Stimulated activated CD4-positive, alpha-beta T cell treated with anti-CD3 and anti-CD28 coated beads, Interleukin-1b, Interleukin-23, amount 100 ng/mL, for 1 hour (primary cell): ENCODE data around the gene PDE9A.

Experiments
- DNase-seq, 2 donors: peaks; one replicate each; pipeline ENCODE4 v3.0.0-alpha.2; 2020; ENCODE audit warnings: low read depth in 2 of 2

The PDE9A gene

GRCh38 chr21:42672699-42673458 is 19.5 kb downstream of the PDE9A start:
- no peak for DNase-seq

DNA sequence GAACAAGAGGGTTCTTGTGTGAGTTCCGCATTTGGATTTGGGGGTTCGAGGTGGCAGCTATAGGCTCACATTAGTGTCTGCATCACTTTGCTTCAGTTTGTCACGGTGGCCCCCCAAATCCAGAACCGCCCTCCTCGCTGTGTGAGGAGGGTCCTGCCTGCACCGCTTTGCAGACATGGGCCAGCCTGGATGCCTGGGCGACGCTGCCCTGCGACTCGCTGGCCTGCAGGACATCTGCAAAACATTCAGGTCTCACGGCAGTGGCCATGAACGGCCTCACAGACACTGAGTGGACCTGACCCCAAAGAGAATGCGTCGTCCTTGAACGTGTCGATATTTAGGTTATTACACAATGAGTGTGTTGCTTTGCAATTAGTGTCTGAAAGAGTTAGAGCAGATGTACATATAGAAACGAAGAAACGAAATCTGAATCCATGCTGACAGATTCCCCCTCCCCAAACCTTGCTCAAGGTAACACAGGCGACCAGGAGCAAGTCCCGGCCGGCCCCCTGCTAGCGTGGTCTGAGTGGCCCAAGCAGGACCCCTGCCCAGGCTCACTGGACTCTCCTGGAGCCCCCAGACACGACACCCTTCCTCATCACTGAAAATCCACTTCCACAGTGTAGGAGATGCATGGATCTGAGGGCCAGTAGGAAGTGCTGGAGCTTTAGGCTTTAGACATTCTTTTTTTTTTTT is 20.4 kb downstream of the PDE9A start:
- DNase-seq = no peak

DNA sequence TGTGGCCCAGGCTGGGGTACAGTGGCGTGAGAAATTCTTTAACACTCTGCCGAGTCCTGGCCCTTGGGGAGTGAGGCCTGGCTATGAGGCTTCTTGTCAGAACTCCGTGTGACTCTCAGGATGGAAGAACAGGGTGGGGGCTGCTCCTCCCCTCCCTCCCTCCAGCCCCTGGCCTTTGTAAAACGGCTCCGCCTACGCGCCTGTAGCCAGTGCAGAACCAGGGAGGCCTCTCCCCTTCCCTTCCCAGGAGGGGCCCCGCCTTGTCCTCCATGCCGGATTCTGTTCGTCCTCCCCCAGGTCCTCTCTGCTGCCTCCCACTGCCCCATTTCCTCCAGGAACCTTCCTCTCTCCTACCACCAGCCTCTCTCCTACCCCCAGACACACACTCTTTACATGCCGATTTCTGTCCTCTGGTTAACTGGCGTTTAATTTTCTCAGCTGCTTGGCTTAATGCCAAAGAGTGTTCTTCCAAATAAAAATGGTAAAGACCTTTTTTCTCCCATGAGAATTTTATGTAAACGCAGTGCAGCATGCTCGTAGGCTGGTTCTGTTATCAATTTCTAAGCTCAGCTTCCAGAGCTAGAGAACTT is 21.0 kb downstream of the PDE9A start:
- no peak for DNase-seq

GRCh38 chr21:42675403-42675802 is 22.0 kb downstream of the PDE9A start:
- no peak for DNase-seq

GRCh38 chr21:42676808-42677207 is 23.4 kb downstream of the PDE9A start:
- no peak for DNase-seq

- no peak for DNase-seq
These were observed 24.2 kb downstream of the PDE9A start for GRCh38 chr21:42677339-42678321.

GRCh38 chr21:42678618-42679295 is 25.3 kb downstream of the PDE9A start:
- no peak for DNase-seq

- DNase-seq = no peak
These were observed 26.1 kb downstream of the PDE9A start for GRCh38 chr21:42679319-42680057.

- DNase-seq = no peak
These were observed 26.6 kb downstream of the PDE9A start for GRCh38 chr21:42680058-42680330.

- no peak for DNase-seq
These were observed 27.0 kb downstream of the PDE9A start for GRCh38 chr21:42680429-42680828.

- DNase-seq = no peak
These were observed 28.1 kb downstream of the PDE9A start for GRCh38 chr21:42681296-42682206.

DNA sequence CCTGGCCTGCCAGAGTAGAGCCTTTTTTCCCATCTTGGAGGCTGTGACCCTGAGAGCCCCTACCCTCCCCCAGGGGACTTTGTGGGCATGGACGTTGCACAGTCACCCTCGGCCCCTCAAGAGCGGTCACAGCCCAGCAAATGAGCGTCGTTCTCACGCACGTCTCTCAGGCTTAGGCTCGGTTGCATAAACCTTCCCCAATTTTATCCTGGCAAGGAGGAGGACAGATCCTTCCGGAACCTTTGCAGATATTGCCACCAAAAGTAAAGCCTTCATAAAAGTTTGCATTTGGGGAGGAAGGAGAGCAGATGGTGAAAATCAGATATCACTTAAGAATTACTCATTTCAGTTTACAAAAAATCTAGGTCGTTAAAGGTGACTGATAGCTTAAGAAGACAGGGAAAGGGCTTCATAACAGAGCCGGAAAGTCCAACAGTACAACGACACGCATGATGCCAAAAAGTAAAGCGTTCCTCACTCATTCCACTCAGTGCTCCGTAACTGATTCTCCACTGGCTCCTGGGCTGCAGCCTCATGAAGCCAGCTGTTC is 29.3 kb downstream of the PDE9A start:
- DNase-seq = no peak

GRCh38 chr21:42683371-42684108 is 30.1 kb downstream of the PDE9A start:
- DNase-seq = no peak

- peak in 1 of 2 donors; percentile 14 for DNase-seq
These were observed 30.9 kb downstream of the PDE9A start for GRCh38 chr21:42684109-42684916.

DNA sequence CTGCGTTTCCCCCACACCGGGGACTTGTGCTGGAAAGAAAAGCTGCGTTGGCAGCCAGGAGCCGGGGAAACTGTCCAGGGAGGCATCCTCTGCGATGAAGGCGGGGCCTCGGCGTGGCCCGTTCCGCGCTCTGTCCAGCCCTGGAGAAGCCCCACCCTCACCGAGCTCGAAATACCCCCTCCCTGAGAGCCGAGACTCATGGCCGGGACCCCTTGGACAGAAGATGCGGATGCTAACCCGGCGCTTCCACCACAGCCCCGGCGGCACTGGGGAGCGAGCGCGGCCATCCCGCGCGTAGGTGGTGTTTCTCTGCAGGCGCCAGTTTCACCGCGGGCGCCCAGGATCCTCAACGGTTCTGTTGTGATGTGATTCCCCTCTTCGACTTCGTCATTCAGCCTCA is 31.6 kb downstream of the PDE9A start:
- DNase-seq = no peak

- DNase-seq = no peak
These were observed 32.6 kb downstream of the PDE9A start for GRCh38 chr21:42685954-42686500.

DNA sequence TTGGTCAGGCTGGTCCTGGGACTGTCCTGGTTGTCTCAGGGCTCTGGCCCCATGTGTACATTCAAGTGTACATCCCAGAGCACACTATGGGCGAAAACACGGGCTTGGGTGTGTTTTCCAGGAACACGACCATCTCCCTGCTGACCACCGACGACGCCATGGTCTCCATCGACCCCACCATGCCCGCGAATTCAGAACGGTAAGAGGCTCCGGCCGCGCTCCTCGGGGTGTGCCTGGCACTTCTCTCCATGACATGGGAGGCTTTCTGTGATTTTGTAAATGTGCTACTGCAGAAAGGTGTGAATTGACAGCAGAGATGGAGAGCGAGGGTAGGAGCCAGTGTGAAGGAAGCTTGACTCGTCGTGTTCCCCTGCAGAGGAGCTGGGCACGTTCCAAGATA is 34.4 kb downstream of the PDE9A start:
- no peak for DNase-seq
